Omental fat pad (tissue), 4 donors: ENCODE results near the gene CCDC85C. TPM values are rescaled to one million over a fixed set of nuclear protein-coding genes. Genes with fewer than 3 reads are reported as not detected.

Experiments
- ATAC-seq: fragments of 150-250 bp; one replicate; pipeline ENCODE4 v1.9.1; 2016; ENCODE audit warnings: mild to moderate bottlenecking, moderate library complexity; ENCODE audit not compliant: low FRiP score
- DNase-seq: peaks from one replicate; pipeline ENCODE4 v3.0.0-alpha.2; 2019; ENCODE audit warnings: low spot score
- CTCF ChIP-seq, 3 donors: fragments of 450-650 bp; IDR thresholded peaks; one replicate each; pipeline ENCODE4 v1.5.1; 2016 to 2017; ENCODE audit warnings: antibody characterized with exemption in 3 of 3, mild to moderate bottlenecking in 3 of 3, moderate library complexity in 2 of 3
- total RNA-seq, 4 donors: library from RNA; depleted of rRNA; stranded (reverse); fragments of >200 nt; gene quantifications; one replicate each; pipeline ENCODE4 v1.1.0, GENCODE V29; 2016

Gene CCDC85C
- total RNA-seq, 4 donors from 2014 or later = 3.3 to 17.7 (median 8.3) TPM

GRCh38 chr14:99505089-99505488 lies 98.9 kb downstream of the CCDC85C start:
- no peak for TF ChIP-seq CTCF (IDR thresholded peaks at IDR 0.05)

GRCh38 chr14:99503848-99504453 lies 100.1 kb downstream of the CCDC85C start:
- no peak for TF ChIP-seq CTCF (IDR thresholded peaks at IDR 0.05)
- ATAC-seq = no peak
- no peak for DNase-seq

More at GRCh38 chr14:99505089-99505488, 98.9 kb downstream of the CCDC85C start:
- ATAC-seq (no peak), DNase-seq (no peak)

- ATAC-seq (no peak), DNase-seq (no peak)
- TF ChIP-seq CTCF (IDR thresholded peaks at IDR 0.05) = no peak
Observed at GRCh38 chr14:99502989-99503421, 101.0 kb downstream of the CCDC85C start.

GRCh38 chr14:99497894-99498293 lies 106.1 kb downstream of the CCDC85C start:
- ATAC-seq = no peak
- no peak for TF ChIP-seq CTCF (IDR thresholded peaks at IDR 0.05)
- DNase-seq = no peak

GRCh38 chr14:99497341-99497740 lies 106.7 kb downstream of the CCDC85C start:
- TF ChIP-seq CTCF (IDR thresholded peaks at IDR 0.05) = no peak
- ATAC-seq (no peak), DNase-seq (no peak)

GRCh38 chr14:99484106-99484505 lies 119.9 kb downstream of the CCDC85C start:
- TF ChIP-seq CTCF (IDR thresholded peaks at IDR 0.05) = no peak
- DNase-seq = no peak
- no peak for ATAC-seq

GRCh38 chr14:99481745-99482099 lies 122.3 kb downstream of the CCDC85C start:
- ATAC-seq (no peak), DNase-seq (no peak)
- TF ChIP-seq CTCF (IDR thresholded peaks at IDR 0.05) = no peak
